Measurements from ENCODE around the gene MORN4.

The MORN4 gene

DNA sequence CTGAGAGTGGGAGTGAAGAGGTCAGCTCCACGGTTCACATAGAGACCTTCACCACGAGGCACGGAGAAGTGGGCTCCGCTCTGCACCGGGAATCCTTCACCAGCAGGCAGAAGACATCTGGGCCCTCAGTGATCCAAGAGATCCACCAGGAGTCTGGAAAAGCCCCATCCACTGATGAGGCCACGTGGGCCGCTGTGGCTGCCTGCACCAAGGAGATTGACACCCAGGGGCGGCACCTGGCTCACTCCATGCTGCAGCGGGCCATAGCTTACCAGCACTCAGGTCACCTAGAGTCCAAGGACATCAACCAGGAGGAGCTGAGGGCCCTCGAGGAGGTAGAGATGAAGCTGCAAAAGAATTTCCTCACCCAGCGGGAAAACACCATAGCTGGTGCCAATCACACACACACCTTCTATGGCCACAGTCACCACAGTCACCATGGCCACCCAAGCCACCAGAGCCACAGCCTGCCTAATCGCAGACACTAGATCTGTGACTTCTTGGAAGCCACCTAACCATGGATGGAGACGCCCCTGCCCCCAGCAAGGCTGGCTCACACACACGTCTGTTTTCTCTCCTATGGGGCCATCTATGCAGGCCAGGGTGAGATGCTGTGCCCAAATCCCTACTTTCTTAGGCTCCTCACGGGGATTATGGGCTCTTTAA lies 43.1 kb downstream of the MORN4 start:
- FAIRE-seq = no peak
- no peak for TF ChIP-seq POLR2A (IDR thresholded peaks at IDR 0.05; ENCODE audit: low read depth, low read length)
- no peak for TF ChIP-seq POU2F2 (IDR thresholded peaks at IDR 0.05; ENCODE audit: low read depth, low read length)
- no peak for TF ChIP-seq TAF1 (IDR thresholded peaks at IDR 0.05; ENCODE audit: low read depth, low read length)
- no peak for TF ChIP-seq POLR2AphosphoS5 (IDR thresholded peaks at IDR 0.05; ENCODE audit: low read depth, low read length)
- TF ChIP-seq PAX5 (IDR thresholded peaks at IDR 0.05; ENCODE audit: insufficient read depth, low read length, severe bottlenecking) = no peak
- TF ChIP-seq SPI1 (IDR thresholded peaks at IDR 0.05; ENCODE audit: low read depth, low read length) = no peak
- DNase-seq (ENCODE audit: insufficient read length, low spot score) = no peak

DNA sequence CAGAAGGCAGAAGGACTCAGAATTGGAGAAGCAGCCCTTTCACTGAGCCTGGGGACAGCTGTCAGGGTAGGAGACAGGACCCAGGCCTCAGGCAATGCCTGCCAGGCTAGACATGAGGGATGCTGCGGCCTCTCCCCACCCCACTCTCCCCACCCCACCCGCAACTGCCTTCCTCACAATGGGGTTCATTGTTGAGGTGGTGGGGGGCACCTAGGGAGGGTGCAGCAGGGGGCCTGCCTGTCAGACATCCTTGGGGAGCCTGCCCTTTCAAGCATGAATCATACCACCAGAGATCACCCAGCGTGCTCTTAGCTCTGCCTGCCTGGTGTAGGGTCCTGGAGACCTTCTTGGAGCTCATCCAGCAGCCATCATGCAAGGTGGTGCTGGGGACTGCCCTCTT lies 43.8 kb downstream of the MORN4 start, which contains the start of gene C10orf62:
C10orf62 (plus strand) TSS at position 243 of the 400 bp plus-strand sequence. CDS start 177 bp downstream, outside the sequence.
- DNase-seq (ENCODE audit: insufficient read length, low spot score) (no peak), FAIRE-seq (no peak)
- no peak for TF ChIP-seq SPI1 (IDR thresholded peaks at IDR 0.05; ENCODE audit: low read depth, low read length)

DNA sequence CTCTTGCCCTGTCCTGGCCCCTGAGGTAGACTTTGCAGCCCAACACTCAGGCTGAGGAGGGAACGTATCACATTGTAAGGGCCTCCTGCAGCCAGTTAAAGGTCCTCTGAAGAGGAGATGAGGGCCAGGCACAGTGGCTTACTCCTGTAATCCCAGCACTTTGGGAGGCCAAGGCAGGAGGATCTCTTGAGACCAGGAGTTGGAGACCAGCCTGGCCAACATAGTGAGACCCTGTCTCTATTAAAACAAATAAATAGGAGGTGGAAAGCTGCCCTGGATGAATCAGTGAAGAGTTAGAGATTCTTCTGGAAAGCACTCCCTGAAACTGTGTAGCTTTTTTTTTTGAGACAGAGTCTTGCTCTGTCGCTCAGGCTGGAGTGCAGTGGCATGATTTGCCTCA lies 46.1 kb downstream of the MORN4 start:
- TF ChIP-seq SPI1 (IDR thresholded peaks at IDR 0.05; ENCODE audit: low read depth, low read length) (no peak), POLR2AphosphoS5 (IDR thresholded peaks at IDR 0.05; ENCODE audit: low read depth, low read length) (no peak), POLR2A (IDR thresholded peaks at IDR 0.05; ENCODE audit: low read depth, low read length) (no peak), PAX5 (IDR thresholded peaks at IDR 0.05; ENCODE audit: insufficient read depth, low read length, severe bottlenecking) (no peak), TAF1 (IDR thresholded peaks at IDR 0.05; ENCODE audit: low read depth, low read length) (no peak), POU2F2 (IDR thresholded peaks at IDR 0.05; ENCODE audit: low read depth, low read length) (no peak)
- FAIRE-seq (no peak), DNase-seq (ENCODE audit: insufficient read length, low spot score) (no peak)

GRCh38 chr10:97585439-97585811 lies 47.9 kb downstream of the MORN4 start:
- TF ChIP-seq POU2F2 (IDR thresholded peaks at IDR 0.05; ENCODE audit: low read depth, low read length) = no peak
- TF ChIP-seq POLR2A (IDR thresholded peaks at IDR 0.05; ENCODE audit: low read depth, low read length) = no peak
- no peak for TF ChIP-seq PAX5 (IDR thresholded peaks at IDR 0.05; ENCODE audit: insufficient read depth, low read length, severe bottlenecking)
- no peak for TF ChIP-seq TAF1 (IDR thresholded peaks at IDR 0.05; ENCODE audit: low read depth, low read length)
- TF ChIP-seq POLR2AphosphoS5 (IDR thresholded peaks at IDR 0.05; ENCODE audit: low read depth, low read length) = no peak
- no peak for TF ChIP-seq SPI1 (IDR thresholded peaks at IDR 0.05; ENCODE audit: low read depth, low read length)
- no peak for FAIRE-seq
- no peak for DNase-seq (ENCODE audit: insufficient read length, low spot score)

DNA sequence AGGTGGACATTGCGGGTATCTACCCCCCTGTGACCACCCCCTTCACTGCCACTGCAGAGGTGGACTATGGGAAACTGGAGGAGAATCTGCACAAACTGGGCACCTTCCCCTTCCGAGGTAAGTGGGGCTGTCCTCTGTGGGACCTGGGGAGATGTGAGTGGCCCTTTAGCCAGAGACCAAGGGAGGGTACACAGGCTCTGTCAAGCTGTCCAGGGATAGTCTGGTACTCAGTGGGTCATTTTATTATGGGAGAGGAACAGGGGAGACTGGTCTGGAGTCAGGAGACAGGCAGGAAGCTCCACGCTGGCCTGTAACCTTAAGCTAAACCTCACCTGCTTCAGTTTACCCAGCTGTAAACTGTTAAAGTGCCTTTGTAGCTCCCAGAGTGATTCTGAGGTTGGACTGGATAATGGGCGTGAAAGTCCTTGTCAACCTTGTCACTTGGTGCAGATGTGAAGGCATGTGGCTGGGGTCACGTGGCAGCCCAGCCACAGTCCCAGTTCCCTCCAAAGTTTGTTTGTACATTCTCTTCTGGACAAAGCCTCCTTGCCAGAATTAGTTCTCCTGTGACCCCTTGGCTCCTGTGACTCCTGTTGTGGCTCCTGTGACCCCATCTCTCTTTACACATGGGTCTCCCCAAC lies 48.4 kb downstream of the MORN4 start:
- no peak for DNase-seq (ENCODE audit: insufficient read length, low spot score)
- no peak for FAIRE-seq
- TF ChIP-seq POLR2AphosphoS5 (IDR thresholded peaks at IDR 0.05; ENCODE audit: low read depth, low read length) (no peak), TAF1 (IDR thresholded peaks at IDR 0.05; ENCODE audit: low read depth, low read length) (no peak), POU2F2 (IDR thresholded peaks at IDR 0.05; ENCODE audit: low read depth, low read length) (no peak), SPI1 (IDR thresholded peaks at IDR 0.05; ENCODE audit: low read depth, low read length) (no peak), PAX5 (IDR thresholded peaks at IDR 0.05; ENCODE audit: insufficient read depth, low read length, severe bottlenecking) (no peak), POLR2A (IDR thresholded peaks at IDR 0.05; ENCODE audit: low read depth, low read length) (no peak)

- DNase-seq (ENCODE audit: insufficient read length, low spot score) (no peak), FAIRE-seq (no peak)
- TF ChIP-seq SPI1 (IDR thresholded peaks at IDR 0.05; ENCODE audit: low read depth, low read length) (no peak), TAF1 (IDR thresholded peaks at IDR 0.05; ENCODE audit: low read depth, low read length) (no peak), POLR2AphosphoS5 (IDR thresholded peaks at IDR 0.05; ENCODE audit: low read depth, low read length) (no peak), PAX5 (IDR thresholded peaks at IDR 0.05; ENCODE audit: insufficient read depth, low read length, severe bottlenecking) (no peak), POU2F2 (IDR thresholded peaks at IDR 0.05; ENCODE audit: low read depth, low read length) (no peak), POLR2A (IDR thresholded peaks at IDR 0.05; ENCODE audit: low read depth, low read length) (no peak)
These were observed 49.1 kb downstream of the MORN4 start, which contains the start of gene HOGA1 for GRCh38 chr10:97584060-97584797. TSS of gene HOGA1 (plus strand) at chr10:97584389. CDS start at chr10:97584704, 315 bp downstream.

- TF ChIP-seq POLR2AphosphoS5 (IDR thresholded peaks at IDR 0.05; ENCODE audit: low read depth, low read length) (no peak), SPI1 (IDR thresholded peaks at IDR 0.05; ENCODE audit: low read depth, low read length) (no peak), TAF1 (IDR thresholded peaks at IDR 0.05; ENCODE audit: low read depth, low read length) (no peak), POU2F2 (IDR thresholded peaks at IDR 0.05; ENCODE audit: low read depth, low read length) (no peak), PAX5 (IDR thresholded peaks at IDR 0.05; ENCODE audit: insufficient read depth, low read length, severe bottlenecking) (no peak)
- DNase-seq (ENCODE audit: insufficient read length, low spot score) = no peak
- no peak for FAIRE-seq
These were observed 49.8 kb downstream of the MORN4 start for GRCh38 chr10:97583476-97583875.

DNA sequence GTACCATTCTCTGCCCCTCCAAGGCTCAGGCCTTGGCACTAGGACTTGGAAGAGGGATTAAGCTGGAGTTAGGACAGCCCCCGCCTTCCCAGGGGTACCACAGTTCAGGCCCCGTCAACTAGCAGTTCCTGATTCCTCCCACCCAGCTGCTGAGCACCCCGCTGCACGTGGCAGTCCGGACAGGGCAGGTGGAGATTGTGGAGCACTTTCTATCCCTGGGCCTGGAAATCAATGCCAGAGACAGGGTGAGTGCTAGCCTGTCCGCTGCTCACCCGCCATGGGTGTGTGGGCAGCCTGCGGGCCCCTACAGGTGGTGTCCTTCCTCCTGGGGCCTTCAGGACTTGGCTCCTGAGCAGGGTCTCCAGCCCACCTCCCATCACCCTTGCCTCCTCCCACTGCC lies 51.1 kb downstream of the MORN4 start:
- DNase-seq (ENCODE audit: insufficient read length, low spot score) (no peak), FAIRE-seq (no peak)

More for the DNA sequence above, 51.1 kb downstream of the MORN4 start:
- TF ChIP-seq POU2F2 (IDR thresholded peaks at IDR 0.05; ENCODE audit: low read depth, low read length) (no peak), SPI1 (IDR thresholded peaks at IDR 0.05; ENCODE audit: low read depth, low read length) (no peak), TAF1 (IDR thresholded peaks at IDR 0.05; ENCODE audit: low read depth, low read length) (no peak), POLR2A (IDR thresholded peaks at IDR 0.05; ENCODE audit: low read depth, low read length) (no peak), POLR2AphosphoS5 (IDR thresholded peaks at IDR 0.05; ENCODE audit: low read depth, low read length) (no peak), PAX5 (IDR thresholded peaks at IDR 0.05; ENCODE audit: insufficient read depth, low read length, severe bottlenecking) (no peak)
